Measurements from ENCODE around the gene MEIS1.

The MEIS1 gene

GRCh38 chr2:66583881-66584280, 149.0 kb downstream of the MEIS1 start:
- H3K79me1 ChIP-seq (replicated peaks; ENCODE audit: low read length, poor library complexity, severe bottlenecking), result no peaks in the 10 kb centered on the region
- no peak overlapping the region for H3K18ac ChIP-seq (ENCODE audit: low read depth in 1 of 2, low read length in 2 of 2)
- no peak overlapping the region for H4K8ac ChIP-seq (ENCODE audit: low read length)
- no peaks in the 10 kb centered on the region for H3K9me3 ChIP-seq (ENCODE audit: control insufficient read depth, low read length)
- no peak overlapping the region for H4K91ac ChIP-seq (ENCODE audit: low read length)
- no peak overlapping the region for H3K4ac ChIP-seq (ENCODE audit: low read depth in 1 of 2, low read length in 2 of 2)
- peaks cover 27 to 44% of the 10 kb centered on the region in 2 experiments for H3K27me3 ChIP-seq (ENCODE audit: control insufficient read depth in 1 of 2, insufficient read depth in 1 of 2, low read length in 2 of 2)
- H3K4me3 ChIP-seq (ENCODE audit: insufficient read depth in 1 of 2, low read depth in 1 of 2, low read length in 2 of 2), result no peak overlapping the region
- no peak overlapping the region for H3K23ac ChIP-seq (ENCODE audit: low read length in 2 of 2)
- no peak overlapping the region for H2AK5ac ChIP-seq (ENCODE audit: low read length, severe bottlenecking)
- no peaks in the 10 kb centered on the region for H3K36me3 ChIP-seq (ENCODE audit: control insufficient read depth in 1 of 2, insufficient read depth in 2 of 2, low read depth in 1 of 2, low read length in 2 of 2)
- H2AFZ ChIP-seq (ENCODE audit: low read depth, low read length), result no peak overlapping the region
- no peak overlapping the region for H3K27ac ChIP-seq (ENCODE audit: low read length, poor library complexity, severe bottlenecking)
- H3K4me2 ChIP-seq (ENCODE audit: low read length, poor library complexity, severe bottlenecking), result no peak overlapping the region
- no peak overlapping the region for H3K14ac ChIP-seq (ENCODE audit: low read length in 2 of 2)
- no peak overlapping the region for H3K9ac ChIP-seq (ENCODE audit: low read length)
- H2BK15ac ChIP-seq (ENCODE audit: low read depth, poor library complexity, severe bottlenecking), result no peak overlapping the region
- H2BK120ac ChIP-seq (ENCODE audit: low read depth, low read length), result no peak overlapping the region
- no peak overlapping the region for H2BK5ac ChIP-seq (ENCODE audit: low read depth, low read length, poor library complexity, severe bottlenecking)
- DNase-seq, result no peak
- no peak overlapping the region for H2BK12ac ChIP-seq (ENCODE audit: low read length in 2 of 2)
- H3K4me1 ChIP-seq (ENCODE audit: control insufficient read depth, insufficient read depth, low read depth, low read length), result peaks cover 12% of the 10 kb centered on the region
- WGBS, result 100% methylated on average over 1 of the region's 5 CpGs

GRCh38 chr2:66585587-66585986, 150.7 kb downstream of the MEIS1 start:
- H3K18ac ChIP-seq (ENCODE audit: low read depth in 1 of 2, low read length in 2 of 2), result no peak overlapping the region
- no peaks in the 10 kb centered on the region for H3K9me3 ChIP-seq (ENCODE audit: control insufficient read depth, low read length)
- no peak overlapping the region for H3K27ac ChIP-seq (ENCODE audit: low read length, poor library complexity, severe bottlenecking)
- peaks cover 22 to 42% of the 10 kb centered on the region in 2 experiments for H3K27me3 ChIP-seq (ENCODE audit: control insufficient read depth in 1 of 2, insufficient read depth in 1 of 2, low read length in 2 of 2)
- H4K8ac ChIP-seq (ENCODE audit: low read length), result no peak overlapping the region
- H3K23ac ChIP-seq (ENCODE audit: low read length in 2 of 2), result no peak overlapping the region
- no peak overlapping the region for H2BK15ac ChIP-seq (ENCODE audit: low read depth, poor library complexity, severe bottlenecking)
- no peak overlapping the region for H2AK5ac ChIP-seq (ENCODE audit: low read length, severe bottlenecking)
- no peak for DNase-seq
- no peak overlapping the region for H3K9ac ChIP-seq (ENCODE audit: low read length)
- no peak overlapping the region for H3K4me3 ChIP-seq (ENCODE audit: insufficient read depth in 1 of 2, low read depth in 1 of 2, low read length in 2 of 2)
- H3K79me1 ChIP-seq (replicated peaks; ENCODE audit: low read length, poor library complexity, severe bottlenecking), result no peaks in the 10 kb centered on the region
- no peak overlapping the region for H2BK12ac ChIP-seq (ENCODE audit: low read length in 2 of 2)
- no peak overlapping the region for H3K14ac ChIP-seq (ENCODE audit: low read length in 2 of 2)
- no peak overlapping the region for H2BK5ac ChIP-seq (ENCODE audit: low read depth, low read length, poor library complexity, severe bottlenecking)
- no peak overlapping the region for H2BK120ac ChIP-seq (ENCODE audit: low read depth, low read length)
- H3K36me3 ChIP-seq (ENCODE audit: control insufficient read depth in 1 of 2, insufficient read depth in 2 of 2, low read depth in 1 of 2, low read length in 2 of 2), result no peaks in the 10 kb centered on the region
- H3K4ac ChIP-seq (ENCODE audit: low read depth in 1 of 2, low read length in 2 of 2), result no peak overlapping the region
- H2AFZ ChIP-seq (ENCODE audit: low read depth, low read length), result no peak overlapping the region
- peaks cover 12% of the 10 kb centered on the region for H3K4me1 ChIP-seq (ENCODE audit: control insufficient read depth, insufficient read depth, low read depth, low read length)
- WGBS, result 61% methylated on average over 2 of the region's 6 CpGs
- no peak overlapping the region for H3K4me2 ChIP-seq (ENCODE audit: low read length, poor library complexity, severe bottlenecking)
- H4K91ac ChIP-seq (ENCODE audit: low read length), result no peak overlapping the region

GRCh38 chr2:66587216-66587615, 152.3 kb downstream of the MEIS1 start:
- Histone ChIP-seq H2BK15ac (ENCODE audit: low read depth, poor library complexity, severe bottlenecking) (no peak overlapping the region), H2BK12ac (ENCODE audit: low read length in 2 of 2) (no peak overlapping the region), H2AFZ (ENCODE audit: low read depth, low read length) (no peak overlapping the region), H2AK5ac (ENCODE audit: low read length, severe bottlenecking) (no peak overlapping the region), H3K9ac (ENCODE audit: low read length) (no peak overlapping the region), H3K36me3 (ENCODE audit: control insufficient read depth in 1 of 2, insufficient read depth in 2 of 2, low read depth in 1 of 2, low read length in 2 of 2) (no peaks in the 10 kb centered on the region), H3K27me3 (ENCODE audit: control insufficient read depth in 1 of 2, insufficient read depth in 1 of 2, low read length in 2 of 2) (peaks cover 7 to 26% of the 10 kb centered on the region in 2 experiments), H4K91ac (ENCODE audit: low read length) (no peak overlapping the region), H3K4ac (ENCODE audit: low read depth in 1 of 2, low read length in 2 of 2) (no peak overlapping the region), H3K79me1 (replicated peaks; ENCODE audit: low read length, poor library complexity, severe bottlenecking) (no peaks in the 10 kb centered on the region), H3K4me1 (ENCODE audit: control insufficient read depth, insufficient read depth, low read depth, low read length) (peaks cover 3% of the 10 kb centered on the region), H4K8ac (ENCODE audit: low read length) (no peak overlapping the region), H2BK120ac (ENCODE audit: low read depth, low read length) (no peak overlapping the region), H3K9me3 (ENCODE audit: control insufficient read depth, low read length) (no peaks in the 10 kb centered on the region), H3K14ac (ENCODE audit: low read length in 2 of 2) (no peak overlapping the region), H3K23ac (ENCODE audit: low read length in 2 of 2) (no peak overlapping the region), H3K18ac (ENCODE audit: low read depth in 1 of 2, low read length in 2 of 2) (no peak overlapping the region), H2BK5ac (ENCODE audit: low read depth, low read length, poor library complexity, severe bottlenecking) (no peak overlapping the region), H3K27ac (ENCODE audit: low read length, poor library complexity, severe bottlenecking) (no peak overlapping the region), H3K4me3 (ENCODE audit: insufficient read depth in 1 of 2, low read depth in 1 of 2, low read length in 2 of 2) (no peak overlapping the region), H3K4me2 (ENCODE audit: low read length, poor library complexity, severe bottlenecking) (no peak overlapping the region)
- DNase-seq, result no peak
- WGBS, result 45% methylated on average over 3 of the region's 4 CpGs

GRCh38 chr2:66594001-66594400, 159.1 kb downstream of the MEIS1 start:
- H2BK120ac ChIP-seq (ENCODE audit: low read depth, low read length), result no peak overlapping the region
- no peak overlapping the region for H3K14ac ChIP-seq (ENCODE audit: low read length in 2 of 2)

More at GRCh38 chr2:66594001-66594400, 159.1 kb downstream of the MEIS1 start:
- Histone ChIP-seq H3K36me3 (ENCODE audit: control insufficient read depth in 1 of 2, insufficient read depth in 2 of 2, low read depth in 1 of 2, low read length in 2 of 2) (no peaks in the 10 kb centered on the region), H3K9me3 (ENCODE audit: control insufficient read depth, low read length) (peaks cover 5% of the 10 kb centered on the region), H3K9ac (ENCODE audit: low read length) (no peak overlapping the region), H3K4me3 (ENCODE audit: insufficient read depth in 1 of 2, low read depth in 1 of 2, low read length in 2 of 2) (no peak overlapping the region), H3K4me1 (ENCODE audit: control insufficient read depth, insufficient read depth, low read depth, low read length) (no peaks in the 10 kb centered on the region), H3K4me2 (ENCODE audit: low read length, poor library complexity, severe bottlenecking) (no peak overlapping the region), H4K8ac (ENCODE audit: low read length) (no peak overlapping the region), H3K23ac (ENCODE audit: low read length in 2 of 2) (no peak overlapping the region), H3K79me1 (replicated peaks; ENCODE audit: low read length, poor library complexity, severe bottlenecking) (no peaks in the 10 kb centered on the region), H4K91ac (ENCODE audit: low read length) (no peak overlapping the region), H2AFZ (ENCODE audit: low read depth, low read length) (no peak overlapping the region), H2BK15ac (ENCODE audit: low read depth, poor library complexity, severe bottlenecking) (no peak overlapping the region), H3K4ac (ENCODE audit: low read depth in 1 of 2, low read length in 2 of 2) (no peak overlapping the region), H2AK5ac (ENCODE audit: low read length, severe bottlenecking) (no peak overlapping the region), H2BK12ac (ENCODE audit: low read length in 2 of 2) (no peak overlapping the region), H3K27me3 (ENCODE audit: control insufficient read depth in 1 of 2, insufficient read depth in 1 of 2, low read length in 2 of 2) (peaks cover 0 to under 1% of the 10 kb centered on the region in 2 experiments), H3K18ac (ENCODE audit: low read depth in 1 of 2, low read length in 2 of 2) (no peak overlapping the region), H2BK5ac (ENCODE audit: low read depth, low read length, poor library complexity, severe bottlenecking) (no peak overlapping the region), H3K27ac (ENCODE audit: low read length, poor library complexity, severe bottlenecking) (no peak overlapping the region)
- no peak for DNase-seq
